Keratinocyte (primary cell): ENCODE data around the gene CTSZ.

Experiments used
- CTCF ChIP-seq, 3 experiments: IDR thresholded peaks in 1 of 3; conservative IDR thresholded peaks in 1 of 3; optimal IDR thresholded peaks in 1 of 3; 2 replicates in 2 of 3; 3 replicates in 1 of 3; pipeline versions ENCODE3 to v1.5.1; 2011; ENCODE audit warnings: low read length in 3 of 3, mild to moderate bottlenecking in 3 of 3, moderate library complexity in 2 of 3, control low read depth in 1 of 3, inconsistent platforms in 1 of 3; ENCODE audit not compliant: insufficient read depth in 2 of 3; ENCODE audit errors: extremely low read depth in 1 of 3
- EZH2 ChIP-seq: IDR thresholded peaks from one replicate; pipeline ENCODE4 v1.6.1; 2012; ENCODE audit warnings: inconsistent platforms, mild to moderate bottlenecking, low read length, moderate library complexity

GRCh38 chr20:58985656-58986055, 21.4 kb downstream of the CTSZ start:
- TF ChIP-seq CTCF (optimal IDR thresholded peaks at IDR 0.05 in 1 of 3, IDR thresholded peaks at IDR 0.05 in 1 of 3, conservative IDR thresholded peaks at IDR 0.05 in 1 of 3; ENCODE audit: extremely low read depth in 1 of 3, insufficient read depth in 2 of 3, low read length in 3 of 3): no peak
- no peak for TF ChIP-seq EZH2
